ENCODE measurements around the gene UNK. TPM values are rescaled to one million over a fixed set of nuclear protein-coding genes. Genes with fewer than 3 reads are reported as not detected.

The UNK gene
- total and polyA plus RNA-seq, 2 of the 13 experiments (the other 11 are each of a cell fraction or from before 2014, with no cell fraction given) = 31.6 to 33.0 TPM

DNA sequence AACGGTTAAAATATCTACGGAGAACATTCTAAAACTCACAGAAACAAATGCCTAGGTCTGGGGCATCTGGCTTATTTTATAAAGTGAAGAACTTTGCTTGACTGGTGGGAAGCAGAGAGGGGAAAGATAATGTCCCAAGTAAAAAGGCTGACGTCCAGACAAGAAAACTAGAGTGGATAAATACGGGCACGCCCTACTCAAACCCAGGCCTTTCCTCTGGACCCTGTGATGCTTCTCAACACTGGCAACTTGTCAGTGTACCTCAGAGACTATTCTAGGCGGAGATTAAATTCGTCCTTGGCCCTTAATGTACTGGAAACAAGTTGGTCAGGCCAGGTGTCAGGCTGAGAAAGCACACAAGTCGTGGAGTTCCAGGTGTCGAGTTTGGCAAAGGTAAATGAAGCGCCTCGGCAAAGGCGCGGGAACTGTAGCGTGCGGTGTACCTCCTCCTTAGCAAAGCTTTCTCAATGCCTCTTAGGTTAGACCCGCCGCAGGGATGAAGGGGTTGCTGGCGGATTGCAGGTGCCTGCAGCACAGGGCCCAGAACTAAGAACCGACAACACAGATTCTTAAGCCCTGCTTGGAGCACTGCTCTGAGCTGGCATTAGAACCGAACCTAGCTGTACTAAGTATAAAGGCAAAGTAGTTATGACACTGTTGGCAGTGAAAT, 668 bp upstream of the UNK start (continued):
- no peak for TF ChIP-seq NRL (CRISPR knock-in tag; IDR thresholded peaks at IDR 0.05; ENCODE audit: borderline replicate concordance)
- TF ChIP-seq, protein P1, sequence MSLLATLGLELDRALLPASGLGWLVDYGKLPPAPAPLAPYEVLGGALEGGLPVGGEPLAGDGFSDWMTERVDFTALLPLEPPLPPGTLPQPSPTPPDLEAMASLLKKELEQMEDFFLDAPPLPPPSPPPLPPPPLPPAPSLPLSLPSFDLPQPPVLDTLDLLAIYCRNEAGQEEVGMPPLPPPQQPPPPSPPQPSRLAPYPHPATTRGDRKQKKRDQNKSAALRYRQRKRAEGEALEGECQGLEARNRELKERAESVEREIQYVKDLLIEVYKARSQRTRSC (CRISPR knock-in tag; IDR thresholded peaks at IDR 0.05; ENCODE audit: low read depth) = no peak
- TF ChIP-seq NKX3-1 (CRISPR knock-in tag; IDR thresholded peaks at IDR 0.05) = peak; percentile 62
- TF ChIP-seq ZNF337 (CRISPR knock-in tag; IDR thresholded peaks at IDR 0.05; ENCODE audit: borderline replicate concordance, low read depth) = no peak
- TF ChIP-seq ZKSCAN5 (CRISPR knock-in tag; IDR thresholded peaks at IDR 0.05) = no peak
- no peak for TF ChIP-seq SUZ12 (IDR thresholded peaks at IDR 0.05; ENCODE audit: low read depth, low read length)
- TF ChIP-seq ATF2 (CRISPR knock-in tag; IDR thresholded peaks at IDR 0.05) = no peak; the same call in 1 of the 2 replicates
- TF ChIP-seq ZNF652 (CRISPR knock-in tag; IDR thresholded peaks at IDR 0.05; ENCODE audit: borderline replicate concordance, low read depth) = no peak
- no peak for TF ChIP-seq ZNF354B (CRISPR knock-in tag; IDR thresholded peaks at IDR 0.05)
- TF ChIP-seq ZNF580 (CRISPR knock-in tag; IDR thresholded peaks at IDR 0.05; ENCODE audit: borderline replicate concordance, low read depth) = no peak
- no peak for TF ChIP-seq KDM5A (IDR thresholded peaks at IDR 0.05; ENCODE audit: borderline replicate concordance, low read length)
- no peak for TF ChIP-seq RERE (CRISPR knock-in tag; IDR thresholded peaks at IDR 0.05; ENCODE audit: low read depth)
- TF ChIP-seq ZNF775 (CRISPR knock-in tag; IDR thresholded peaks at IDR 0.05; ENCODE audit: borderline replicate concordance) = no peak
- TF ChIP-seq FOXM1 (CRISPR knock-in tag; IDR thresholded peaks at IDR 0.05) = no peak
- TF ChIP-seq DR1 (CRISPR knock-in tag; IDR thresholded peaks at IDR 0.05) = 0 out of 2 replicates have a peak, but pooled peaks have one; percentile 34
- no peak for TF ChIP-seq GTF2F1 (IDR thresholded peaks at IDR 0.05; ENCODE audit: low read length)
- TF ChIP-seq, protein P2, sequence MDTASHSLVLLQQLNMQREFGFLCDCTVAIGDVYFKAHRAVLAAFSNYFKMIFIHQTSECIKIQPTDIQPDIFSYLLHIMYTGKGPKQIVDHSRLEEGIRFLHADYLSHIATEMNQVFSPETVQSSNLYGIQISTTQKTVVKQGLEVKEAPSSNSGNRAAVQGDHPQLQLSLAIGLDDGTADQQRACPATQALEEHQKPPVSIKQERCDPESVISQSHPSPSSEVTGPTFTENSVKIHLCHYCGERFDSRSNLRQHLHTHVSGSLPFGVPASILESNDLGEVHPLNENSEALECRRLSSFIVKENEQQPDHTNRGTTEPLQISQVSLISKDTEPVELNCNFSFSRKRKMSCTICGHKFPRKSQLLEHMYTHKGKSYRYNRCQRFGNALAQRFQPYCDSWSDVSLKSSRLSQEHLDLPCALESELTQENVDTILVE (CRISPR knock-in tag; IDR thresholded peaks at IDR 0.05) = no peak

All from HepG2 (cell line).